AG10803 (cell line): ENCODE data around the gene NCBP1.

Experiments
- DNase-seq: peaks from one replicate; pipeline ENCODE4 v3.0.0; 2010; ENCODE audit warnings: low read depth
- H3K4me3 ChIP-seq: 2 replicates; pipeline ENCODE4 v1.5.1; 2011; ENCODE audit warnings: mild to moderate bottlenecking, low read length, control low read depth
- TF ChIP-seq, protein P1 (sequence below): conservative IDR thresholded peaks from 2 replicates; pipeline ENCODE4 v1.5.1; 2011; ENCODE audit warnings: mild to moderate bottlenecking, low read length, control low read depth, inconsistent platforms

NCBP1 gene

DNA sequence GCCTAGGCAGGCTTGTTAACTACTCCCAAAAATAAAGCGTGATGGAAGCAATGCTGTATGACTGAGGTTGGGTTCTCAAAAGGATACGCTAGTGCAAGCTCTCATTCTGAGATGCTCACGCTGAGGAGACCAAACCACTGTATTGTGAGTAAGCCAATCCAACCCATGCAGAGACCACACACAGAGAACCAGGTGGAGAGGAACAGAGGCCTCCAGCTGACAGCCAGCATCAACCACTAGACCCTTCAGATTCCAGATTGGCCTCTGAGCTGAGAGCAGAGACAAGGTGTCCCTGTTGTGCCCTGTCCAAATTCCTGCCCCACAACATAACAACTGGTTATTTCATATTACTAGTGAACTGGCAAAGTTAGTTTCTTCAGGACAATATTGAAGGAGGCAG lies 5.0 kb upstream of the NCBP1 start:
- TF ChIP-seq, protein P1, sequence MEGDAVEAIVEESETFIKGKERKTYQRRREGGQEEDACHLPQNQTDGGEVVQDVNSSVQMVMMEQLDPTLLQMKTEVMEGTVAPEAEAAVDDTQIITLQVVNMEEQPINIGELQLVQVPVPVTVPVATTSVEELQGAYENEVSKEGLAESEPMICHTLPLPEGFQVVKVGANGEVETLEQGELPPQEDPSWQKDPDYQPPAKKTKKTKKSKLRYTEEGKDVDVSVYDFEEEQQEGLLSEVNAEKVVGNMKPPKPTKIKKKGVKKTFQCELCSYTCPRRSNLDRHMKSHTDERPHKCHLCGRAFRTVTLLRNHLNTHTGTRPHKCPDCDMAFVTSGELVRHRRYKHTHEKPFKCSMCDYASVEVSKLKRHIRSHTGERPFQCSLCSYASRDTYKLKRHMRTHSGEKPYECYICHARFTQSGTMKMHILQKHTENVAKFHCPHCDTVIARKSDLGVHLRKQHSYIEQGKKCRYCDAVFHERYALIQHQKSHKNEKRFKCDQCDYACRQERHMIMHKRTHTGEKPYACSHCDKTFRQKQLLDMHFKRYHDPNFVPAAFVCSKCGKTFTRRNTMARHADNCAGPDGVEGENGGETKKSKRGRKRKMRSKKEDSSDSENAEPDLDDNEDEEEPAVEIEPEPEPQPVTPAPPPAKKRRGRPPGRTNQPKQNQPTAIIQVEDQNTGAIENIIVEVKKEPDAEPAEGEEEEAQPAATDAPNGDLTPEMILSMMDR = no peak
- no peak overlapping the region for H3K4me3 ChIP-seq
- DNase-seq = no peak

DNA sequence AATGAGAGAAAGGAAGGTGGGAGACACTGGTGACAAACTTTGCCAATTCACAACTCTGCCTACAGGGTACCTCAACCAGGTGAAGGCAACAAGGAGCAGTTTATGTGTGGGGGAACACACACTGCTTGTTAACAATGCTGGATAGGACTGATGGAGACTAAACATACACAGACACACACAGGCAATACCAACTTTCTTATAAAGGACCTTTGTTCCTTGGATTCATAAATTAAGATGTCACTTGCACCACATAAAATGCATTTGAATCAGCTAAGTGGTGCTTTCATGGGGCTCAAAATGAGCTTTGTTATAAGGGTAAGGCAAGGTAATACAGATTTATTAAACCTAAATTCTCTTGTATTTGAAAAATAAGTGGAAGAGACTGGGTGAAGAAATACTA lies 4.5 kb upstream of the NCBP1 start:
- TF ChIP-seq, protein P1 = no peak
- no peak for DNase-seq
- no peak overlapping the region for H3K4me3 ChIP-seq

DNA sequence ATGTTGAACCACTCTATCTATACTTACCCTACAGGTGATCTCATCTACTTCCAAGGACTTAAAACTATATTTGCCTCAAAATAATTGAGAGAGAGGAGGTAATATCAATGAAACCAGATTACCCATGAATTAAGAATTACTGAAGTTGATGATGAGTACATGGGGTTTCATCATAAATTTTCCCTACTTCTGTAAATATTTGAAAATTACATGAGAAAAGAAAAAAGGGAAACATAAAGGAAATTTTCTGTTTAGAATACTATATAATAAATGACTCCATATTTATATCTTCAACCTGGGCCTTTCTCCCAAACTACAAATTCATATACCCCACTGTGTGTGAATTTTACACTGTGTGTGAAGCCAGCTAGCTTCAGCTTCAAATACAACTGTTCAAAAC lies 3.0 kb upstream of the NCBP1 start:
- no peak for DNase-seq
- TF ChIP-seq, protein P1 = no peak
- no peak overlapping the region for H3K4me3 ChIP-seq

DNA sequence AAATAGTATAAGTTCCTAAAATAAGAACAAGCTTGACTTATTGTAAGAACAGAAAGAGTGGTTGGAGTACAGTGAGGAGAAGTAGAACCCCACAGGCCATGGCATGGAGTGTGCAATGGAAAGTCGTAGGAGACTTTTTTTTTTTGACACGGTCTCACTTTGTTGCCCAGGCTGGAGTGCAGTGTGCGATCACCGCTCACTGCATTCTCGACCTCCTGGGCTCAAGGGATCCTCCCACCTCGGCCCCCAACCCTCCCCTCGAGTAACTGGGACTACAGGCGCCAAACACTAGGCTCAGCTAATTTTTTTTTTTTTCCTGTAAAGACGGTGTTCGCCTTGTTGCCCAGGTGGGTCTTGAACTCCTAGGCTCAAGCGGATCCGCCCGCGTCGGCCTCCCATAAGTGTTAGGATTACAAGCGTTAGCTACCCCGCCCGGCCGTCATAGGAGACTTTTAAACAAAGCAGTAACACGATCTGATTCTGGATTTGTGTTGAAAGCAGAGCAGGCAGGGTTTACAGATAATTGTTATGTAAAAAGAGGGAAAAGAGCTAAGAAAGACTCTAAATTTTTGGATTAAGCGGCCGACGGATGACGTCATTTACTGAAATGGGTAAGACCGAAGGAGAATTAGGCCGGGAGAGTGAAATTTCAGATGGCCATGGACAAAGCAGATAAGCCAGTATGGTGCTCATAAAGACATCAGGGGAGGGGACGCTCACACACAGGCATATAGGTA lies 1.2 kb upstream of the NCBP1 start:
- TF ChIP-seq, protein P1 = no peak
- peak; percentile 80 for DNase-seq
- peak overlapping the region; percentile 90 for H3K4me3 ChIP-seq

DNA sequence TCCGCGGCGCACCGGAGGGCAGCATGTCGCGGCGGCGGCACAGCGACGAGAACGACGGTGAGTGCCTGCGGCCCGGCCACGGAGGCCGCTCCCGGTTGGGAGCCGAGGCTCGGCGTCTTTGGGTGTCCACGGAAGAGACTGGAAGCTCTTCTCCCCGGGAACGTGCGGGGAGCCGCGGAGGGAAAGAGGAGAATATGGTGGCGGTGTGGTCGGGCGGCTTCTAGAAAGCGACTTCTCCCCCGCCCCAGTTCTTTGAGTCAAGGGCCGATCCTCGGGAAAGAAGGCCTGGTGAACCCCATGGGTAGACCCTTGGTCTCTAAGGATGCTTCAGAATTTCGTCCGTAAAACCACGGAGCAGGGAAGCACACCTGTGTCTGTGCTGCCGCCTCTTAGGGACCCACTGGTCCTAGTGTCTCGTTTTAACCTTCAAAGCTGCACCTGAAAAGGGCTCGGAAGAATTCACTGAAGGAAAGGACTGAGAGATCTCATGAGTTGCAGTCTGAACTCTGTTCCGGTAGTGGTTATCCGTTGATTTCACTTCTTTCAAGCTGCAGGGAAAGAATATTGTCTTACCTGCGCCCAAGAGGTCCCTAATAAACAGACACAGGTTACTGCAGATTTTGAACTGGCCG lies 354 bp downstream of the NCBP1 start:
- peak overlapping the region; percentile 90 for H3K4me3 ChIP-seq
- TF ChIP-seq, protein P1 = no peak
- DNase-seq = no peak

DNA sequence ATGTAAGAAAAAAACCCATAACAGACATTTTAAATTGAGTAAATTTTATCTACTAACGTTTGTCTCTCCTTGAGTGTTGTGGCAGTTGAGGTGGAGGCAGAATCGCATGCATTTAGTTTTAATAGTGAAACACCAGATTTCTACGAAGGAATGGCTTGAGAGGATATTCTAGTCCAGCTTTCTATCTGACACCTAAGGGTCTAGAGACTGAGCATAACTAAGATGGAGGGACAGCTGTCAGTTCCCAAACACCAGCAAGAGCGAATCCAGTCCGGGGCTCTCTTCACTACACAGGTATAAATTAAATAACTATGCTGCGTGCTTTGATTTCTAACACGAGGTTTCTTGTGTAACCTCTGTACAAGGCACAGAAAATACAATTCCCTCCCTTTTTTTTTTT lies 1.4 kb downstream of the NCBP1 start:
- TF ChIP-seq, protein P1 = no peak
- no peak for DNase-seq
- H3K4me3 ChIP-seq = peak overlapping the region; percentile 90

DNA sequence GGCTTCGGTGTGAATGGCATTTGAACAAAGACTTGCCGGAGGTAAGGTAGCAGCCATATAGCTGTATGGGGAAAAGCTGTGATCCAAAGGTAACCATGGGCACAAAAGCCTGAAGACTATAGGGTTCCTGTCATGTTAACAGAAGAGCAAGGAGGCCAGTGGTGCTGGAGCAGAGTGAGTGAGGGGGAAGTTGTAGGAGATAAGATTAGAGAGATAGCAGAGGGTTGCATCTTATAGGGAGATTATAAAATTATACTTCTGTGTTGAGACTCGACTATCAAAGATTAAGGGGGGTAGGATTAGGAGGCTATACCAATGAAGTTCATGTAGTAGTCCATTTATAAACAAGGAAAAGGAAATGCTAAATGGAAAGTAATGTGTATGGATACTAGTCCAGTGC lies 3.3 kb downstream of the NCBP1 start:
- TF ChIP-seq, protein P1 = no peak
- no peak for DNase-seq
- no peak overlapping the region for H3K4me3 ChIP-seq
